NB4 (cell line): ENCODE measurements around the gene ARFGEF3.

ENCODE experiments used
- MYC ChIP-seq: IDR thresholded peaks from 2 replicates; pipeline ENCODE4 v1.6.1; 2011; ENCODE audit warnings: low read depth, low read length
- POLR2A ChIP-seq: IDR thresholded peaks from 2 replicates; pipeline ENCODE4 v1.6.1; 2011; ENCODE audit warnings: mild to moderate bottlenecking; ENCODE audit not compliant: insufficient read length; ENCODE audit errors: extremely low read depth
- TF ChIP-seq, protein P1 (sequence below): IDR thresholded peaks from one replicate; pipeline ENCODE4 v1.5.1; 2012; ENCODE audit warnings: low read depth, low read length
- TF ChIP-seq, protein P2 (sequence below): IDR thresholded peaks from 2 replicates; pipeline ENCODE4 v1.6.1; 2011; ENCODE audit warnings: low read depth, low read length

DNA sequence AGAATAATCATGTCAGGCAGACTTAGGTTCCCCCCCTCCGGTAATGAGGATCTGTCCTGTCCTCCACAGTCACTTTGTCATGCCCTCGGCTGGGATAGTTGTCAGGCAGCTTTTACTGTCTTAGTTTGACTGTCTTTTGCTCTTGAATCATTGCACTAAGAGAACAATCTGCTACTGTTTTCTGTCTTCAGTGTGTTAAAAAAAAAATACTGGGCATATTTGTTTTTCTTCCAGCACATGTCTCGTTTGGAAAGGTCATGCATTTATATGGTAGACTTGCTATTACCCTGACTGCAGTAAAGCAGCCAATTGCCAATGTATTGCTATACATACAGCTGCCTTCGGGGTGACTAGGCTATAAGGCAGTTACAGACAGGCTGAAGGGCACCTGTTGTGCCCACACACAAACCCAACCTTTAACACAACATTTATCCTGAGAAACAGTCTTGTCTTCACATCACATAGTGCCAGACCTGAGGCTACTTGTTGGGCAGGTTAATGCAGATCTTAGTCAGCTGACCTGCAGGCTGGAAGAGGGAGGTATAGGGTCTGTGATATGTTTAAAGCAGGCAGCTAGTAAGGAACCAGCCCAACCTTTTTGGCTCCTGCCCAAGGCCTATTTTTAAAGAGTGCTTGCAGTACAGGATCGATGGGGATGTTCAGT, 26.7 kb downstream of the ARFGEF3 start:
- TF ChIP-seq, protein P1, sequence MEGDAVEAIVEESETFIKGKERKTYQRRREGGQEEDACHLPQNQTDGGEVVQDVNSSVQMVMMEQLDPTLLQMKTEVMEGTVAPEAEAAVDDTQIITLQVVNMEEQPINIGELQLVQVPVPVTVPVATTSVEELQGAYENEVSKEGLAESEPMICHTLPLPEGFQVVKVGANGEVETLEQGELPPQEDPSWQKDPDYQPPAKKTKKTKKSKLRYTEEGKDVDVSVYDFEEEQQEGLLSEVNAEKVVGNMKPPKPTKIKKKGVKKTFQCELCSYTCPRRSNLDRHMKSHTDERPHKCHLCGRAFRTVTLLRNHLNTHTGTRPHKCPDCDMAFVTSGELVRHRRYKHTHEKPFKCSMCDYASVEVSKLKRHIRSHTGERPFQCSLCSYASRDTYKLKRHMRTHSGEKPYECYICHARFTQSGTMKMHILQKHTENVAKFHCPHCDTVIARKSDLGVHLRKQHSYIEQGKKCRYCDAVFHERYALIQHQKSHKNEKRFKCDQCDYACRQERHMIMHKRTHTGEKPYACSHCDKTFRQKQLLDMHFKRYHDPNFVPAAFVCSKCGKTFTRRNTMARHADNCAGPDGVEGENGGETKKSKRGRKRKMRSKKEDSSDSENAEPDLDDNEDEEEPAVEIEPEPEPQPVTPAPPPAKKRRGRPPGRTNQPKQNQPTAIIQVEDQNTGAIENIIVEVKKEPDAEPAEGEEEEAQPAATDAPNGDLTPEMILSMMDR, result no peak
- TF ChIP-seq POLR2A (no peak), MYC (no peak)
- TF ChIP-seq, protein P2, sequence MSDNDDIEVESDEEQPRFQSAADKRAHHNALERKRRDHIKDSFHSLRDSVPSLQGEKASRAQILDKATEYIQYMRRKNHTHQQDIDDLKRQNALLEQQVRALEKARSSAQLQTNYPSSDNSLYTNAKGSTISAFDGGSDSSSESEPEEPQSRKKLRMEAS, result no peak
